SK-N-MC (cell line): ENCODE measurements around the gene GIMAP5.

Source experiments
- EZH2 ChIP-seq: fragments of 200-600 bp; sonication (generic); IDR thresholded peaks from one replicate; pipeline ENCODE4 v1.6.1; 2017; ENCODE audit warnings: antibody characterized with exemption
- FOXP2 ChIP-seq: optimal IDR thresholded peaks from 2 replicates; pipeline ENCODE3; 2011; ENCODE audit warnings: mild to moderate bottlenecking, moderate library complexity; ENCODE audit not compliant: insufficient read depth; ENCODE audit errors: extremely low read length, control extremely low read depth
- POLR2AphosphoS5 ChIP-seq: IDR thresholded peaks from 2 replicates; pipeline ENCODE4 v1.6.1; 2012; ENCODE audit warnings: mild to moderate bottlenecking, low read depth, low read length, borderline replicate concordance

DNA sequence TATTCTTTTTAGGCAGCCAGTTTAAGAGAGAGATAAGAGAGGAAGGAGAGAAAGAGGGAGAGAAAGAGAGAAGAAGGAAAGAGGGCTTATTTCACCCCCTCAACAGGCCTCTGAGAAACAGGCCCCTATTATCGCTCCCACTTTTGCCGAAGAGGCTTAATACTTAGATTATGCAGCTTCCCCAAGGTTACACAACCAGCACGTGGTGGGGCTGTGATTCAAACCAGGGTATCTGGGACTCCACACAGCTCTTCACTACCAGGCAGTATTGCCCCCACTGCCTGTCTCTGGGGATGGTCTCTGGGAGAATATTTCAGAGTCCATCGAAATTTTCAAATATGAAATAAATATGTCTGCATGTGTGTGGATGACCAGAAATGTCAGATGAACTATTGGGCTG, 17.8 kb upstream of the GIMAP5 start:
- TF ChIP-seq EZH2 (no peak), POLR2AphosphoS5 (no peak), FOXP2 (no peak)
